Gastrocnemius medialis (tissue), 4 donors: ENCODE data around the gene CCND2.

Experiments used
- POLR2A ChIP-seq, 2 donors: fragments of 450-650 bp; IDR thresholded peaks; one replicate each; pipeline ENCODE4 v1.6.1; 2017; ENCODE audit warnings: antibody characterized with exemption in 2 of 2, mild to moderate bottlenecking in 2 of 2, moderate library complexity in 2 of 2
- TF ChIP-seq, protein P1 (sequence below), 5 experiments: fragments of 450-650 bp in 3 of 5; fragments of 200-600 bp in 2 of 5; sonication (generic) in 2 of 5; IDR thresholded peaks in 4 of 5; conservative IDR thresholded peaks in 1 of 5; 1 replicate in 4 of 5; 2 replicates in 1 of 5; pipeline ENCODE4 v1.5.1; 2016 to 2019; ENCODE audit warnings: antibody characterized with exemption in 5 of 5, mild to moderate bottlenecking in 3 of 5, moderate library complexity in 3 of 5

- TF ChIP-seq, protein P1, sequence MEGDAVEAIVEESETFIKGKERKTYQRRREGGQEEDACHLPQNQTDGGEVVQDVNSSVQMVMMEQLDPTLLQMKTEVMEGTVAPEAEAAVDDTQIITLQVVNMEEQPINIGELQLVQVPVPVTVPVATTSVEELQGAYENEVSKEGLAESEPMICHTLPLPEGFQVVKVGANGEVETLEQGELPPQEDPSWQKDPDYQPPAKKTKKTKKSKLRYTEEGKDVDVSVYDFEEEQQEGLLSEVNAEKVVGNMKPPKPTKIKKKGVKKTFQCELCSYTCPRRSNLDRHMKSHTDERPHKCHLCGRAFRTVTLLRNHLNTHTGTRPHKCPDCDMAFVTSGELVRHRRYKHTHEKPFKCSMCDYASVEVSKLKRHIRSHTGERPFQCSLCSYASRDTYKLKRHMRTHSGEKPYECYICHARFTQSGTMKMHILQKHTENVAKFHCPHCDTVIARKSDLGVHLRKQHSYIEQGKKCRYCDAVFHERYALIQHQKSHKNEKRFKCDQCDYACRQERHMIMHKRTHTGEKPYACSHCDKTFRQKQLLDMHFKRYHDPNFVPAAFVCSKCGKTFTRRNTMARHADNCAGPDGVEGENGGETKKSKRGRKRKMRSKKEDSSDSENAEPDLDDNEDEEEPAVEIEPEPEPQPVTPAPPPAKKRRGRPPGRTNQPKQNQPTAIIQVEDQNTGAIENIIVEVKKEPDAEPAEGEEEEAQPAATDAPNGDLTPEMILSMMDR (IDR thresholded peaks at IDR 0.05 in 4 of 5, conservative IDR thresholded peaks at IDR 0.05 in 1 of 5), result no peak
- no peak for TF ChIP-seq POLR2A (IDR thresholded peaks at IDR 0.05)
Observed at GRCh38 chr12:4280351-4281163, 7.0 kb downstream of the CCND2 start.
